Stimulated activated naive CD8-positive, alpha-beta T cell treated with anti-CD3 and anti-CD28 coated beads, Interleukin-15, Interleukin-2, amounts not matched to agents 100 U/mL and 50 U/mL, for 24 hours (primary cell): ENCODE results near the gene RPL23.

ENCODE experiments used
- ATAC-seq: fragments of 150-1000 bp; cut with Tn5 transposase; one replicate; pipeline ENCODE4 v1.10.0; 2021
- DNase-seq: peaks from one replicate; pipeline ENCODE4 v3.0.0; 2021

RPL23 gene

GRCh38 chr17:38883592-38884526, 30.3 kb upstream of the RPL23 start:
- DNase-seq, result no peak
- no peak for ATAC-seq

- DNase-seq (no peak), ATAC-seq (no peak)
Measured at GRCh38 chr17:38882870-38883269, 29.3 kb upstream of the RPL23 start.

GRCh38 chr17:38881600-38882191, 28.2 kb upstream of the RPL23 start:
- DNase-seq (peak; percentile 77), ATAC-seq (peak; percentile 51)

GRCh38 chr17:38879878-38880665, 26.6 kb upstream of the RPL23 start:
- ATAC-seq, result no peak
- no peak for DNase-seq

- no peak for DNase-seq
- peak; percentile 45 for ATAC-seq
Measured at GRCh38 chr17:38877130-38877851, 23.8 kb upstream of the RPL23 start.

GRCh38 chr17:38875477-38876075, 22.1 kb upstream of the RPL23 start:
- DNase-seq (no peak), ATAC-seq (no peak)

GRCh38 chr17:38874505-38875400, 21.2 kb upstream of the RPL23 start:
- no peak for ATAC-seq
- no peak for DNase-seq

- no peak for ATAC-seq
- DNase-seq, result no peak
Measured at GRCh38 chr17:38873640-38874380, 20.3 kb upstream of the RPL23 start.

GRCh38 chr17:38872671-38873385, 19.3 kb upstream of the RPL23 start:
- DNase-seq (no peak), ATAC-seq (no peak)

GRCh38 chr17:38872027-38872511, 18.5 kb upstream of the RPL23 start:
- no peak for ATAC-seq
- no peak for DNase-seq

GRCh38 chr17:38871247-38872015, 17.9 kb upstream of the RPL23 start:
- DNase-seq, result peak; percentile 82
- ATAC-seq, result peak; percentile 28

GRCh38 chr17:38870259-38871165, 17.0 kb upstream of the RPL23 start:
- ATAC-seq, result peak; percentile 26
- peak; percentile 81 for DNase-seq

GRCh38 chr17:38869526-38870258, 16.2 kb upstream of the RPL23 start, which contains the start of gene LASP1:
Gene LASP1 (plus strand): TSS chr17:38870058. CDS start chr17:38870190, 132 bp downstream.
- ATAC-seq, result peak; percentile 70
- DNase-seq, result peak; percentile 92

- ATAC-seq (peak; percentile 56), DNase-seq (peak; percentile 94)
Measured at GRCh38 chr17:38868817-38869525, 15.4 kb upstream of the RPL23 start.

GRCh38 chr17:38867968-38868816, 14.7 kb upstream of the RPL23 start:
- ATAC-seq (no peak), DNase-seq (peak; percentile 53)
